Body of pancreas (tissue), 4 donors: ENCODE data around the gene CD44. TPM values are rescaled to one million over a fixed set of nuclear protein-coding genes. Genes with fewer than 3 reads are reported as not detected.
A peak's percentile ranks its signal among the peaks of the same experiment; 100 is the strongest.

Source experiments
- ATAC-seq: fragments of 150-250 bp; one replicate; pipeline ENCODE4 v1.9.1; 2016
- DNase-seq, 4 donors: peaks; one replicate each; pipeline ENCODE4 v3.0.0-alpha.2; 2019
- H3K27ac ChIP-seq, 4 donors: fragments of 200-600 bp; sonication (generic); 1 replicate in 3 of 4; 2 replicates in 1 of 4; pipeline versions ENCODE4 v1.5.1 to v1.6.1; 2016 to 2019; ENCODE audit warnings: mild to moderate bottlenecking in 1 of 4, mixed read lengths in 1 of 4, moderate library complexity in 1 of 4
- H3K27me3 ChIP-seq, 2 donors: fragments of 200-600 bp; sonication (generic); one replicate each; pipeline ENCODE4 v1.6.0; 2016; ENCODE audit warnings: mild to moderate bottlenecking in 1 of 2
- H3K36me3 ChIP-seq, 2 donors: fragments of 200-600 bp; sonication (generic); replicated peaks in 1 of 2; 2 replicates each; pipeline ENCODE4 v1.5.1; 2016; ENCODE audit warnings: low read depth in 2 of 2; ENCODE audit not compliant: insufficient read depth in 1 of 2
- H3K4me1 ChIP-seq: fragments of 200-600 bp; sonication (generic); one replicate; pipeline ENCODE4 v1.6.0; 2016
- H3K4me3 ChIP-seq, 2 donors: fragments of 200-600 bp; sonication (generic); 1 replicate in 1 of 2; 2 replicates in 1 of 2; pipeline ENCODE4 v1.5.1; 2016 to 2019
- H3K9me3 ChIP-seq, 3 donors: fragments of 200-600 bp; sonication (generic); 1 replicate in 2 of 3; 2 replicates in 1 of 3; pipeline ENCODE4 v1.5.1; 2016
- CTCF ChIP-seq, 7 experiments: fragments of 450-650 bp in 4 of 7; fragments of 200-600 bp in 3 of 7; sonication (generic) in 3 of 7; IDR thresholded peaks; one replicate each; pipeline ENCODE4 v1.5.1; 2016 to 2019; ENCODE audit warnings: antibody characterized with exemption in 7 of 7
- POLR2A ChIP-seq, 3 donors: fragments of 450-650 bp; IDR thresholded peaks; one replicate each; pipeline ENCODE4 v1.6.1; 2016; ENCODE audit warnings: antibody characterized with exemption in 3 of 3, mild to moderate bottlenecking in 2 of 3
- WGBS, 2 donors: methylation state at CpG; one replicate each; pipeline ENCODE4 v1.1.5; 2017; 5-methylcytosine and 5-hydroxymethylcytosine counted together
- intact Hi-C: fragments of 100-400 bp; cut with DNase I; formaldehyde crosslinking; loops from one replicate; pipeline ENCODE4 v1.15.1; 2023
- total RNA-seq, 2 donors: library from RNA; depleted of rRNA; stranded (reverse); fragments of >200 nt; gene quantifications; one replicate each; pipeline ENCODE4 v1.1.0, GENCODE V29; 2016

Gene CD44
- total RNA-seq, 2 donors from 2014 or later = 266 to 433 TPM

GRCh38 chr11:35242412-35243242, 103.7 kb downstream of the CD44 start:
- DNase-seq (no peak), ATAC-seq (no peak)
- no peak overlapping the region for H3K4me3 ChIP-seq
- no peaks in the 10 kb centered on the region for H3K36me3 ChIP-seq
- H3K9me3 ChIP-seq = no peaks in the 10 kb centered on the region
- intact Hi-C loops = no loop called here
- peaks cover 32% of the 10 kb centered on the region for H3K4me1 ChIP-seq
- H3K27me3 ChIP-seq = no peaks in the 10 kb centered on the region
- no peak for TF ChIP-seq CTCF (IDR thresholded peaks at IDR 0.05)
- no peak for TF ChIP-seq POLR2A (IDR thresholded peaks at IDR 0.05)
- no peak overlapping the region for H3K27ac ChIP-seq
- 90 to 95% methylated on average over 3 of the region's 3 CpGs for WGBS, 2 donors

GRCh38 chr11:35243774-35244173, 104.8 kb downstream of the CD44 start:
- Histone ChIP-seq H3K9me3 (no peaks in the 10 kb centered on the region), H3K4me1 (peaks cover 24% of the 10 kb centered on the region), H3K4me3 (no peak overlapping the region), H3K27ac (peak overlapping the region; percentile 31 to 63 (median 52)), H3K36me3 (no peaks in the 10 kb centered on the region), H3K27me3 (no peaks in the 10 kb centered on the region)
- TF ChIP-seq POLR2A (IDR thresholded peaks at IDR 0.05) = no peak
- TF ChIP-seq CTCF (IDR thresholded peaks at IDR 0.05) = no peak
- ATAC-seq (peak; percentile 67), DNase-seq (peak in 3 of 4 donors; percentile 40 to 67 (median 49))
- 42 to 44% methylated on average over 2 of the region's 2 CpGs for WGBS, 2 donors
- intact Hi-C loops = no loop called here

DNA sequence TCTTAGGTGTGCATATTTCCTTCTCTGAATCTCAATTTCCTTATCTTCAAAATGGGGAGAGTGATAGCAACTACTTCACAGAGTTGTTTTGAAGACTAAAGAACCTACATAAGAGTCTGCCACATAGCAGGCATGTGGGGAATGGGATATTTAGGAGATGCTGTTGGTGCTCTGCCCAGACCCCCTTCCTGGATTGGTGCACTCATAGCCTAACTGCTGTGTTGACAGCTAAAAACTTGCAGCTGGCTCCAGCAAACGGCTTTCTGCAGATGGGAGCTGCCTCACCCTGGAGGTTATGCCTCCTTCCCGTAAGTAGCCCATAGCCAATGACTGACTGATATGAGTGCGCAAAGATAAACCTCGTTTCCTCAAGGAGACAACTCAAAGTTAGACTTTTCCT, 106.1 kb downstream of the CD44 start:
- Histone ChIP-seq H3K27me3 (no peaks in the 10 kb centered on the region), H3K4me1 (peaks cover 26% of the 10 kb centered on the region), H3K36me3 (no peaks in the 10 kb centered on the region), H3K4me3 (no peak overlapping the region), H3K27ac (no peak overlapping the region), H3K9me3 (no peaks in the 10 kb centered on the region)
- intact Hi-C loops = no loop called here
- 75 to 82% methylated on average over 4 of the region's 4 CpGs for WGBS, 2 donors
- ATAC-seq = no peak
- no peak for TF ChIP-seq POLR2A (IDR thresholded peaks at IDR 0.05)
- no peak for TF ChIP-seq CTCF (IDR thresholded peaks at IDR 0.05)
- DNase-seq = no peak

- intact Hi-C loops = no loop called here
- Histone ChIP-seq H3K4me3 (no peak overlapping the region), H3K36me3 (no peaks in the 10 kb centered on the region), H3K27ac (no peak overlapping the region), H3K27me3 (no peaks in the 10 kb centered on the region), H3K9me3 (no peaks in the 10 kb centered on the region), H3K4me1 (peaks cover 26% of the 10 kb centered on the region)
- 100% methylated on average over 1 of the region's 1 CpG for WGBS, 2 donors
- DNase-seq = no peak
- ATAC-seq = no peak
- TF ChIP-seq CTCF (IDR thresholded peaks at IDR 0.05) (no peak), POLR2A (IDR thresholded peaks at IDR 0.05) (no peak)
Observed at GRCh38 chr11:35245786-35246185, 106.8 kb downstream of the CD44 start.

- Histone ChIP-seq H3K9me3 (no peaks in the 10 kb centered on the region), H3K27me3 (no peaks in the 10 kb centered on the region), H3K36me3 (no peaks in the 10 kb centered on the region), H3K27ac (no peak overlapping the region), H3K4me1 (peaks cover 26% of the 10 kb centered on the region), H3K4me3 (no peak overlapping the region)
- TF ChIP-seq CTCF (IDR thresholded peaks at IDR 0.05) (no peak), POLR2A (IDR thresholded peaks at IDR 0.05) (no peak)
- no peak for DNase-seq
- no peak for ATAC-seq
- intact Hi-C loops = no loop called here
- 56 to 62% methylated on average over 2 of the region's 2 CpGs for WGBS, 2 donors
Observed at GRCh38 chr11:35246745-35247144, 107.8 kb downstream of the CD44 start.
